Activated CD8-positive, alpha-beta T cell treated with anti-CD3 and anti-CD28 coated beads for 36 hours (primary cell): ENCODE results near the gene OR6C70. TPM values are rescaled to one million over a fixed set of nuclear protein-coding genes. Genes with fewer than 3 reads are reported as not detected.

Experiments
- ATAC-seq: fragments of 200-7000 bp; cut with Tn5 transposase; one replicate; pipeline ENCODE4 v1.10.0; 2021; ENCODE audit warnings: mild to moderate bottlenecking, moderate library complexity
- CTCF ChIA-PET: fragments of 350-600 bp; sonication (Branson Sonifier 250); formaldehyde crosslinking; loops from one replicate; lab custom pipeline; 2021; ENCODE audit warnings: antibody characterized with exemption; lab: Charles Lee
- POLR2A ChIA-PET: fragments of 350-600 bp; sonication (Branson Sonifier 250); formaldehyde crosslinking; loops from one replicate; lab custom pipeline; 2021; ENCODE audit warnings: antibody characterized with exemption; lab: Charles Lee
- DNase-seq: peaks from one replicate; pipeline ENCODE4 v3.0.0-alpha.2; 2020
- H3K27ac Mint-ChIP-seq: one replicate; pipeline ENCODE4 v1.8.0; 2021; ENCODE audit warnings: mild to moderate bottlenecking, mixed read lengths
- H3K27me3 Mint-ChIP-seq: one replicate; pipeline ENCODE4 v1.8.0; 2021; ENCODE audit warnings: mixed read lengths
- H3K36me3 Mint-ChIP-seq: one replicate; pipeline ENCODE4 v1.8.0; 2021; ENCODE audit warnings: low read depth, mixed read lengths
- H3K4me1 Mint-ChIP-seq: one replicate; pipeline ENCODE4 v1.8.0; 2021; ENCODE audit warnings: low read depth, mixed read lengths
- H3K4me3 Mint-ChIP-seq: one replicate; pipeline ENCODE4 v1.8.0; 2021; ENCODE audit warnings: mild to moderate bottlenecking, moderate library complexity, mixed read lengths
- H3K9me3 Mint-ChIP-seq: one replicate; pipeline ENCODE4 v1.8.0; 2021; ENCODE audit warnings: mixed read lengths
- intact Hi-C: fragments of 100-400 bp; cut with micrococcal nuclease; formaldehyde crosslinking; loops from one replicate; pipeline ENCODE4 v1.10.0; 2022
- total RNA-seq, 2 experiments: library from RNA; stranded (reverse); gene quantifications; one replicate each; pipeline ENCODE4 v1.2.3, GENCODE V29; 2021
- TF ChIP-seq, protein P1 (sequence below): fragments of 200-600 bp; IDR thresholded peaks from one replicate; pipeline ENCODE4 v1.8.0; 2022; ENCODE audit warnings: antibody characterized with exemption, mild to moderate bottlenecking

OR6C70 gene
- not detected for total RNA-seq

DNA sequence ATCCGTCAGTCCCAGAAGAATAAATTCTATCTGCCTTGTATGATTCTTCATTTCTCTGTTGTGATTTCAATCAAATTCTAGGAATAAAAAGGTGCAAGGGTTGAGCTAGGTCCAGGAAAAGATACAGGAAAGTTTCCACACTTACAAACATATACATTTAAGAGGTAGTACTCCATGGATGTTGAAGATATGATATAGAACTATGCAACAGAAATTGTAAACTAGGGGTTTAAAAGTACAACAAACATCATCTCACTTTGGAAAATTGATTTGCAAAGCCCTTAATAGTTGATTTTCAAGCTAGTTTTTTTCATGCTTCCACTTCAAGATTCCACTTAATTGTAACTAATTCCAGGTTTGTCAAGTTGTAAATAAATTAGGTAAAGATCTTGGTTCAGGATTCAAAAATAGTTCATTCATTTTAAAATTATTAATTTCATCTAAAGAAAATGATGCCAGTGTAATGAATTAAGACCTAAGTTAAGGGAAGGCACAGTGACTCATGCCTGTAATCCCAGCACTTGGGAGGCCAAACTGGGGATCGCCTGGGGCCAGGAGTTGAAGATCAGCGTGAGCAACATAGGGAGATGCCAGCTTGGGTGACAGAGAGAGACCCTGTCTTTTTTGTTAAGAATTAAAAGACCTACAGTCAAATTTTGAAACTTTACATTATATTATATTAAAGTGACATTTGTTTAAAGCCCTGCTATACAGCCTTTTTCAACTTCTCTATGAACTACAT, at the start of gene OR6C70:
Gene OR6C70, minus strand, starts transcription at position 51 of the 742 bp plus-strand sequence. Its CDS starts 0 bp downstream, at position 51.
- CTCF ChIA-PET: no interaction called here
- TF ChIP-seq, protein P1, sequence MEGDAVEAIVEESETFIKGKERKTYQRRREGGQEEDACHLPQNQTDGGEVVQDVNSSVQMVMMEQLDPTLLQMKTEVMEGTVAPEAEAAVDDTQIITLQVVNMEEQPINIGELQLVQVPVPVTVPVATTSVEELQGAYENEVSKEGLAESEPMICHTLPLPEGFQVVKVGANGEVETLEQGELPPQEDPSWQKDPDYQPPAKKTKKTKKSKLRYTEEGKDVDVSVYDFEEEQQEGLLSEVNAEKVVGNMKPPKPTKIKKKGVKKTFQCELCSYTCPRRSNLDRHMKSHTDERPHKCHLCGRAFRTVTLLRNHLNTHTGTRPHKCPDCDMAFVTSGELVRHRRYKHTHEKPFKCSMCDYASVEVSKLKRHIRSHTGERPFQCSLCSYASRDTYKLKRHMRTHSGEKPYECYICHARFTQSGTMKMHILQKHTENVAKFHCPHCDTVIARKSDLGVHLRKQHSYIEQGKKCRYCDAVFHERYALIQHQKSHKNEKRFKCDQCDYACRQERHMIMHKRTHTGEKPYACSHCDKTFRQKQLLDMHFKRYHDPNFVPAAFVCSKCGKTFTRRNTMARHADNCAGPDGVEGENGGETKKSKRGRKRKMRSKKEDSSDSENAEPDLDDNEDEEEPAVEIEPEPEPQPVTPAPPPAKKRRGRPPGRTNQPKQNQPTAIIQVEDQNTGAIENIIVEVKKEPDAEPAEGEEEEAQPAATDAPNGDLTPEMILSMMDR: no peak
- POLR2A ChIA-PET: no interaction called here
- DNase-seq (no peak), ATAC-seq (no peak)
- intact Hi-C loops: no loop called here
- Mint-ChIP-seq H3K9me3 (no peaks in the 10 kb centered on the region), H3K4me3 (no peak within 1 kb of the TSS), H3K4me1 (no peaks in the 10 kb centered on the region), H3K36me3 (no peaks in the 10 kb centered on the region), H3K27ac (no peak within 1 kb of the TSS), H3K27me3 (peaks cover 15% of the 10 kb centered on the region)

DNA sequence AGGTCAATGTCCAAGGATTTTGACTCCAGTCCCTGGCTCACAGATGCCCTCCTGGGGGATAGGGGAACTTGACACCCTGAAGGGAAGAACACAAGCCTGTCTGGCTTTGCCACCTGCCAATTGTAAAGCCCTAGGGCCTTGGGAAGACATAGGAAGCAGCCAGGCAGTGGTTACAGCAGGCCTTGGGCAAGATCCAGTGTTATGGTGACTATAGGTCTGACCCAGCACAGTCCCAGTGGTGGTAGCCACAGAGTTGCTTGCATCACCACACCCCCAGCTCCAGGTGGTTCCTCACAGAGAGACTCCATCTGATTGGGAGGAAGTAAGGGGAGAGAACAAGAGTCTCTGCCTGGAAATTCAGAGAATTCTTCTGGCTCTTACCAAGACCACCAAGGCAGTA, 46.5 kb upstream of the OR6C70 start:
- Mint-ChIP-seq H3K4me3 (no peak overlapping the region), H3K36me3 (no peaks in the 10 kb centered on the region), H3K27me3 (peaks cover 21% of the 10 kb centered on the region), H3K27ac (no peak overlapping the region), H3K4me1 (no peaks in the 10 kb centered on the region), H3K9me3 (no peaks in the 10 kb centered on the region)
- intact Hi-C loops: no loop called here
- no peak for DNase-seq
- ATAC-seq: no peak
- TF ChIP-seq, protein P1: no peak
- CTCF ChIA-PET: no interaction called here
- POLR2A ChIA-PET: no interaction called here

- POLR2A ChIA-PET: interaction anchor here (1.1 kb wide), 1 partner anchor 25 kb away, joined by 3 read pairs; no protein-coding TSS in a partner anchor
- intact Hi-C loops: no loop called here
- TF ChIP-seq, protein P1: peak; percentile 22
- Mint-ChIP-seq H3K27me3 (peaks cover 19% of the 10 kb centered on the region), H3K4me1 (no peaks in the 10 kb centered on the region), H3K4me3 (no peak overlapping the region), H3K27ac (no peak overlapping the region), H3K36me3 (no peaks in the 10 kb centered on the region), H3K9me3 (no peaks in the 10 kb centered on the region)
- DNase-seq: peak; percentile 7
- CTCF ChIA-PET: no interaction called here
- ATAC-seq: no peak
These were observed 45.8 kb upstream of the OR6C70 start for GRCh38 chr12:55515696-55516095.

DNA sequence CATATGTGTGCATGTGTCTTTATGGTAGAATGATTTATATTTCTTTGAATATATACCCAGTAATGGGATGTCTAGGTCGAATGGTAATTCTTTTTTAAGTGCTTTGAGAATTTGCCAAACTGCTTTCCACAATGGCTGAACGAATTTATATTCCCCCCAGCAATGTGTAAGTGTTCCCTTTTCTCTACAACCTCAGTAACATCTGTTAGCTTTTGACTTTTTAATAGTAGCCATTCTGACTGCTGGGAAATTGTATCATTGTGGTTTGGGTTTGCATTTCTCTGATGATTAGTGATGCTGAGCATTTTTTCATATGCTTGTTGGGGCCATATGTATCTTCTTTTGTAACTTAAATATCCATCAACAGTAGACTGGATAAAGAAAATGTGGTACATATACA, 31.7 kb upstream of the OR6C70 start:
- intact Hi-C loops: no loop called here
- Mint-ChIP-seq H3K36me3 (no peaks in the 10 kb centered on the region), H3K27ac (no peak overlapping the region), H3K9me3 (no peaks in the 10 kb centered on the region), H3K4me1 (no peaks in the 10 kb centered on the region), H3K4me3 (no peak overlapping the region), H3K27me3 (peaks cover 7% of the 10 kb centered on the region)
- ChIA-PET CTCF (interaction anchor here (1.8 kb wide), 1 partner anchor 9 kb away, joined by 4 read pairs; the partner anchor contains the start of gene OR6C68), POLR2A (no interaction called here)
- ATAC-seq (no peak), DNase-seq (no peak)
- TF ChIP-seq, protein P1: no peak

DNA sequence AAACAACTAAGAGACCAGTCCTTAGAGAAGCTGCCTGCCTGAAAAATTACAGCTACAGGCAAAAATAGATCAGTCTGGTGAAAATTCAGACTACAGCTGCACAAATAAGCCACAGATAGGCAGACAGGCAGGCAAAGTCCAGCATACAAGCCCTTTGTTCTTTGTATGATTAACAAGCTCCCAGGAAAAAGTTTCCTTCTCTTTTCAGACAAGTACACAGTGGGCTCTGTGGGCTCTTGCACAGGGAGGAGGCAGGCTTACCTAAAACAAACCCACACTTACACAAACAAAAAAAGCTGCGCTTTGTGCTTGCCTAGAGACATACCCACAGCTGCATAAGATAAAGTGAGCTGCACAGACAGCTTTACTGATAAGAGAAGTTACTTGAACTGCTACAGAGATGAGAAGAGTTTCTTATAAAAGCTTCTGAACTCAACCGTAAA, 29.9 kb upstream of the OR6C70 start:
- ATAC-seq (no peak), DNase-seq (no peak)
- Mint-ChIP-seq H3K4me1 (no peaks in the 10 kb centered on the region), H3K9me3 (no peaks in the 10 kb centered on the region), H3K36me3 (no peaks in the 10 kb centered on the region), H3K4me3 (no peak overlapping the region), H3K27me3 (peaks cover 9% of the 10 kb centered on the region), H3K27ac (no peak overlapping the region)
- CTCF ChIA-PET: interaction anchor here (1.4 kb wide), 1 partner anchor 156 kb away, joined by 4 read pairs; no protein-coding TSS in a partner anchor
- intact Hi-C loops: no loop called here
- POLR2A ChIA-PET: no interaction called here
- TF ChIP-seq, protein P1: no peak
